Endodermal cell (in vitro differentiated cells): Measurements from ENCODE around the gene KCNQ4. TPM values are rescaled to one million over a fixed set of nuclear protein-coding genes. Genes with fewer than 3 reads are reported as not detected.
A peak's percentile ranks its signal among the peaks of the same experiment; 100 is the strongest.

Experiments used
- DNase-seq: peaks from one replicate; pipeline ENCODE4 v3.0.0-alpha.2; 2017
- H3K27ac ChIP-seq: 2 replicates; pipeline ENCODE4 v1.5.1; 2013; ENCODE audit warnings: mild to moderate bottlenecking, low read depth, low read length, moderate library complexity
- H3K27me3 ChIP-seq: 2 replicates; pipeline ENCODE4 v1.6.1; 2013; ENCODE audit warnings: mild to moderate bottlenecking, low read length, moderate library complexity; ENCODE audit not compliant: insufficient read depth, control insufficient read depth, poor library complexity, severe bottlenecking
- H3K36me3 ChIP-seq: 2 replicates; pipeline ENCODE4 v1.7.0; 2013; ENCODE audit warnings: mild to moderate bottlenecking, low read length, moderate library complexity; ENCODE audit not compliant: control insufficient read depth, insufficient read depth
- H3K4me1 ChIP-seq: one replicate; pipeline ENCODE4 v1.7.0; 2013; ENCODE audit warnings: low read length; ENCODE audit not compliant: control insufficient read depth, insufficient read depth
- H3K4me3 ChIP-seq: 2 replicates; pipeline ENCODE4 v1.5.1; 2013; ENCODE audit warnings: mild to moderate bottlenecking, low read length, moderate library complexity
- H3K9ac ChIP-seq: 2 replicates; pipeline ENCODE4 v1.6.1; 2013; ENCODE audit warnings: mild to moderate bottlenecking, low read length, moderate library complexity; ENCODE audit not compliant: poor library complexity, severe bottlenecking; ENCODE audit errors: extremely low read depth
- H3K9me3 ChIP-seq: 2 replicates; pipeline ENCODE4 v1.6.1; 2013; ENCODE audit warnings: mild to moderate bottlenecking, low read length, moderate library complexity; ENCODE audit not compliant: control insufficient read depth
- H3K27ac Mint-ChIP-seq: 2 replicates; pipeline ENCODE4 v1.8.0; 2020; ENCODE audit warnings: mixed read lengths
- H3K27me3 Mint-ChIP-seq: 2 replicates; pipeline ENCODE4 v1.8.0; 2021; ENCODE audit warnings: mild to moderate bottlenecking, mixed read lengths; ENCODE audit not compliant: insufficient read depth
- H3K36me3 Mint-ChIP-seq: 2 replicates; pipeline ENCODE4 v1.8.0; 2020; ENCODE audit warnings: low read depth, mixed read lengths
- H3K4me1 Mint-ChIP-seq: 2 replicates; pipeline ENCODE4 v1.8.0; 2020; ENCODE audit warnings: mixed read lengths
- H3K4me3 Mint-ChIP-seq: 2 replicates; pipeline ENCODE4 v1.8.0; 2020; ENCODE audit warnings: mild to moderate bottlenecking, moderate library complexity, mixed read lengths
- H3K9me3 Mint-ChIP-seq: 2 replicates; pipeline ENCODE4 v1.8.0; 2020; ENCODE audit warnings: mild to moderate bottlenecking, mixed read lengths
- WGBS, 2 experiments: methylation state at CpG; one replicate each; pipeline versions ENCODE4 v1.1.5 to v1.1.7; 2013; ENCODE audit warnings: missing lambda C conversion rate in 2 of 2, mixed read lengths in 1 of 2; ENCODE audit not compliant: insufficient coverage in 1 of 2, insufficient read length in 1 of 2; 5-methylcytosine and 5-hydroxymethylcytosine counted together
- total RNA-seq, 2 donors: library from RNA; stranded (reverse); fragmentation: NEBNext Ultra II Directional in 1 of 2; extraction: Animal tissue kit (Norgen Biotek cat#: 25700) in 1 of 2; gene quantifications; 2 replicates in 1 of 2; 3 replicates in 1 of 2; pipeline ENCODE4 v1.2.1, GENCODE V29; 2021
- TF ChIP-seq, protein P1 (sequence below): fragments of 200-600 bp; sonication (generic); conservative IDR thresholded peaks from 2 replicates; pipeline ENCODE4 v1.5.0; 2021; ENCODE audit warnings: antibody characterized with exemption, mild to moderate bottlenecking

KCNQ4 gene
- total RNA-seq, 2 donors from 2014 or later = 0.22 to 0.88 TPM

GRCh38 chr1:40876891-40877290 lies 93.3 kb downstream of the KCNQ4 start:
- H3K4me1 Mint-ChIP-seq = peaks cover 7% of the 10 kb centered on the region
- Histone ChIP-seq H3K27ac (no peak overlapping the region), H3K4me3 (no peak overlapping the region), H3K36me3 (no peaks in the 10 kb centered on the region), H3K9ac (no peak overlapping the region), H3K27me3 (peaks cover 13% of the 10 kb centered on the region), H3K4me1 (no peaks in the 10 kb centered on the region), H3K9me3 (peaks cover 9% of the 10 kb centered on the region)
- WGBS, 2 experiments = 85 to 100% methylated on average over 1 of the region's 1 CpG
- peaks cover 10% of the 10 kb centered on the region for H3K27me3 Mint-ChIP-seq
- no peak overlapping the region for H3K4me3 Mint-ChIP-seq
- TF ChIP-seq, protein P1, sequence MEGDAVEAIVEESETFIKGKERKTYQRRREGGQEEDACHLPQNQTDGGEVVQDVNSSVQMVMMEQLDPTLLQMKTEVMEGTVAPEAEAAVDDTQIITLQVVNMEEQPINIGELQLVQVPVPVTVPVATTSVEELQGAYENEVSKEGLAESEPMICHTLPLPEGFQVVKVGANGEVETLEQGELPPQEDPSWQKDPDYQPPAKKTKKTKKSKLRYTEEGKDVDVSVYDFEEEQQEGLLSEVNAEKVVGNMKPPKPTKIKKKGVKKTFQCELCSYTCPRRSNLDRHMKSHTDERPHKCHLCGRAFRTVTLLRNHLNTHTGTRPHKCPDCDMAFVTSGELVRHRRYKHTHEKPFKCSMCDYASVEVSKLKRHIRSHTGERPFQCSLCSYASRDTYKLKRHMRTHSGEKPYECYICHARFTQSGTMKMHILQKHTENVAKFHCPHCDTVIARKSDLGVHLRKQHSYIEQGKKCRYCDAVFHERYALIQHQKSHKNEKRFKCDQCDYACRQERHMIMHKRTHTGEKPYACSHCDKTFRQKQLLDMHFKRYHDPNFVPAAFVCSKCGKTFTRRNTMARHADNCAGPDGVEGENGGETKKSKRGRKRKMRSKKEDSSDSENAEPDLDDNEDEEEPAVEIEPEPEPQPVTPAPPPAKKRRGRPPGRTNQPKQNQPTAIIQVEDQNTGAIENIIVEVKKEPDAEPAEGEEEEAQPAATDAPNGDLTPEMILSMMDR = no peak
- peaks cover 12% of the 10 kb centered on the region for H3K9me3 Mint-ChIP-seq
- H3K27ac Mint-ChIP-seq = no peak overlapping the region
- H3K36me3 Mint-ChIP-seq = no peaks in the 10 kb centered on the region
- no peak for DNase-seq

DNA sequence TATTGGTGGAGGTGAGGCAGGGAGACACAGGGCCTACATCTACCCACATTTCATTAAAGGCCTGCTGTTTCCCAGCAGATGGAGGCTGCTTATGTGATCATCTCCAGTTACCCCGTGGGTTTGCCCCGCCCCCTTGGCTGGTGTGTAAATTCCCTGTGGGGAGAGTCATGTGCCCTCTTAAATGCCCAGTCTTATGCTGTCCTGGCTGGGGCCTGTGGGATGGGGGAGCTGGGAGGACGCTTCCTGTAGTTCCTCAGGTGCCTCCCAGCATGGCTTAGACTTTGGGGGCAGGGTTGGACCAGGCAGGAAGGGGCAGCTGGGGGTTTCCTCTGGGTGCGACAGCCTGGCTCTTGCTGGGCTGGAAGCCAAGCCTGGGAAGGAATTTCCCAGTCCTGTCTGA lies 94.1 kb downstream of the KCNQ4 start:
- H3K9me3 ChIP-seq = peaks cover 9% of the 10 kb centered on the region
- WGBS, 2 experiments = 40 to 68% methylated on average over 1 to 4 of the region's 4 CpGs
- no peak overlapping the region for H3K9ac ChIP-seq
- TF ChIP-seq, protein P1 = no peak
- peaks cover 12% of the 10 kb centered on the region for H3K9me3 Mint-ChIP-seq
- no peaks in the 10 kb centered on the region for H3K4me1 ChIP-seq
- DNase-seq = peak; percentile 66
- H3K4me3 Mint-ChIP-seq = no peak overlapping the region
- H3K4me1 Mint-ChIP-seq = peaks cover 5% of the 10 kb centered on the region
- H3K27ac ChIP-seq = no peak overlapping the region
- peaks cover 14% of the 10 kb centered on the region for H3K27me3 Mint-ChIP-seq
- H3K36me3 Mint-ChIP-seq = no peaks in the 10 kb centered on the region
- no peaks in the 10 kb centered on the region for H3K36me3 ChIP-seq
- H3K27me3 ChIP-seq = peaks cover 13% of the 10 kb centered on the region
- no peak overlapping the region for H3K27ac Mint-ChIP-seq
- no peak overlapping the region for H3K4me3 ChIP-seq

DNA sequence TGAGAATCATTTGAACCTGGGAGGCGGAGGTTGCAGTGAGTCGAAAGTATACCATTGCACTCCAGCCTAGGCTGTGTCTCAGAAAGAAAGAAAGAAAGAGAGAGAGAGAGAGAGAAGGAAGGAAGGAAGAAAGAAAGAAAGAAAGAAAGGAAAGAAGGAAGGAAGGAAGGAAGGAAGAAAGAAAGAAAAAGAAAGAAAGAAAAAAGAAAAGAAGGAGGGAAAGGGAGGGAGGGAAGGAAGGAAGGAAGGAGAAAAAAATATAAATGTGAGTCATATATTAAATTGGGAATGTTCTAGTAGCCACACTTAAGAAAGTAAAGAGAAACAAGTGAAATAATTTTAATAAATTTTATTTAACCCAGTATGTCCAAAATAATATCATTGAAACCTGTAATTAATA lies 95.3 kb downstream of the KCNQ4 start:
- WGBS, 2 experiments = 98 to 100% methylated on average over 2 of the region's 2 CpGs

More for the DNA sequence above, 95.3 kb downstream of the KCNQ4 start:
- no peak overlapping the region for H3K27ac Mint-ChIP-seq
- peaks cover 4% of the 10 kb centered on the region for H3K4me1 Mint-ChIP-seq
- no peaks in the 10 kb centered on the region for H3K4me1 ChIP-seq
- peaks cover 23% of the 10 kb centered on the region for H3K27me3 ChIP-seq
- no peak overlapping the region for H3K4me3 Mint-ChIP-seq
- TF ChIP-seq, protein P1 = no peak
- peaks cover 12% of the 10 kb centered on the region for H3K9me3 Mint-ChIP-seq
- no peak overlapping the region for H3K9ac ChIP-seq
- DNase-seq = no peak
- no peak overlapping the region for H3K27ac ChIP-seq
- no peaks in the 10 kb centered on the region for H3K36me3 ChIP-seq
- peaks cover 17% of the 10 kb centered on the region for H3K27me3 Mint-ChIP-seq
- peaks cover 9% of the 10 kb centered on the region for H3K9me3 ChIP-seq
- H3K4me3 ChIP-seq = no peak overlapping the region
- H3K36me3 Mint-ChIP-seq = no peaks in the 10 kb centered on the region
